Measurements from ENCODE around the gene SLC5A11.

DNA sequence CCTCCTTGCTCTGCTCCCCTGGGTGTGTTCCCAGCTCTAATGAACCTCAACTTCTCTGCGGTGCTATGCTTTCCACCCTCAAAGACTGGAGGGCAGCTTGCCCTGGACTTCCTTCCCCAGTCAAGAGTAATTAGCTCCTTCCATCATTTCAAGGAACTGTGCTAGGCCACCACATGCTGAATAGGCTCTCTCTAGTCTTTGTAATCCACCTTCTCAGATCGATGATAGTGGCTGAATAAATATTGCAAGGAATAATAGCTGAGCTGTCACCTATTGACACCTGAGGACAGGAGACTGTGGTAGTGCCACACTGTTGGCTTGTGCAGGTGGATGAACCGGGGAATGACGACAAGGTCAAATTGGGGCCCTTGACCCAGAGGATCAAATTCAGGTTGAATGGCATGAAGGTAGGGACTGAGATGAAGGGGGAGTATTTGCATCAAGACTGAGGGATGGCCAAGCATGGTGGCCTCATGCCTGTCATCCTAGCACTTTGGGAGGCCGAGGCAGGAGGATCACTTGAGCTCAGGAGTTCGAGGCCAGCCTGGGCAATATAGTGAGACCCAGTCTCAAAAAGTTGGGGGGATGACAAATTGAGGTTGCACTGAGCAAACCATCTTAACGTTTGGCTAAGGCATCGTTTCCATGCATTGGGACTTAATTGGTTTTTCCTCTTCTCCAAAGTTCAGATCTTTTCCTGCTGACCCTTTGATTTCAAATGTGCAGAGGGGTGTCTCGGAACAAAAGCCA is 18.8 kb upstream of the SLC5A11 start:
- no peak for TF ChIP-seq EZH2 (IDR thresholded peaks at IDR 0.05; ENCODE audit: low read length, missing control alignments)
- TF ChIP-seq, protein P1, sequence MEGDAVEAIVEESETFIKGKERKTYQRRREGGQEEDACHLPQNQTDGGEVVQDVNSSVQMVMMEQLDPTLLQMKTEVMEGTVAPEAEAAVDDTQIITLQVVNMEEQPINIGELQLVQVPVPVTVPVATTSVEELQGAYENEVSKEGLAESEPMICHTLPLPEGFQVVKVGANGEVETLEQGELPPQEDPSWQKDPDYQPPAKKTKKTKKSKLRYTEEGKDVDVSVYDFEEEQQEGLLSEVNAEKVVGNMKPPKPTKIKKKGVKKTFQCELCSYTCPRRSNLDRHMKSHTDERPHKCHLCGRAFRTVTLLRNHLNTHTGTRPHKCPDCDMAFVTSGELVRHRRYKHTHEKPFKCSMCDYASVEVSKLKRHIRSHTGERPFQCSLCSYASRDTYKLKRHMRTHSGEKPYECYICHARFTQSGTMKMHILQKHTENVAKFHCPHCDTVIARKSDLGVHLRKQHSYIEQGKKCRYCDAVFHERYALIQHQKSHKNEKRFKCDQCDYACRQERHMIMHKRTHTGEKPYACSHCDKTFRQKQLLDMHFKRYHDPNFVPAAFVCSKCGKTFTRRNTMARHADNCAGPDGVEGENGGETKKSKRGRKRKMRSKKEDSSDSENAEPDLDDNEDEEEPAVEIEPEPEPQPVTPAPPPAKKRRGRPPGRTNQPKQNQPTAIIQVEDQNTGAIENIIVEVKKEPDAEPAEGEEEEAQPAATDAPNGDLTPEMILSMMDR (conservative IDR thresholded peaks at IDR 0.05 in 1 of 2, IDR thresholded peaks at IDR 0.05 in 1 of 2; ENCODE audit: low read depth in 1 of 2, low read length in 2 of 2): no peak

Measured in fibroblast of lung (primary cell).